Measurements from ENCODE around the gene DNER.
"Not testable (repeated sequence)": the region's sequence is repeated elsewhere in the genome, so short reads cannot be mapped to it uniquely, and the experiment has no call there.

Gene DNER

GRCh38 chr2:229726643-229727042 is 12.3 kb upstream of the DNER start:
- H3K27me3 Mint-ChIP-seq, result peaks cover 3% of the 10 kb centered on the region
- no peak overlapping the region for H3K27ac Mint-ChIP-seq
- H3K36me3 Mint-ChIP-seq, result peaks cover 3% of the 10 kb centered on the region
- no peak overlapping the region for H3K4me3 Mint-ChIP-seq
- no peaks in the 10 kb centered on the region for H3K9me3 Mint-ChIP-seq (ENCODE audit: low read depth)
- no peaks in the 10 kb centered on the region for H3K4me1 Mint-ChIP-seq (ENCODE audit: low read depth)

- H3K27me3 Mint-ChIP-seq, result peaks cover 3% of the 10 kb centered on the region
- no peaks in the 10 kb centered on the region for H3K9me3 Mint-ChIP-seq (ENCODE audit: low read depth)
- no peak overlapping the region for H3K4me3 Mint-ChIP-seq
- H3K27ac Mint-ChIP-seq, result no peak overlapping the region
- peaks cover 3% of the 10 kb centered on the region for H3K36me3 Mint-ChIP-seq
- H3K4me1 Mint-ChIP-seq (ENCODE audit: low read depth), result no peaks in the 10 kb centered on the region
Observed at GRCh38 chr2:229725716-229726574, 11.6 kb upstream of the DNER start.

- H3K27ac Mint-ChIP-seq; H3K9me3 Mint-ChIP-seq (ENCODE audit: low read depth); H3K4me1 Mint-ChIP-seq (ENCODE audit: low read depth); H3K36me3 Mint-ChIP-seq; H3K4me3 Mint-ChIP-seq: not testable (repeated sequence)
- H3K27me3 Mint-ChIP-seq, result peaks cover 11% of the 10 kb centered on the region
Observed at GRCh38 chr2:229723192-229723591, 8.8 kb upstream of the DNER start.

- Mint-ChIP-seq H3K9me3 (ENCODE audit: low read depth) (no peaks in the 10 kb centered on the region), H3K4me1 (ENCODE audit: low read depth) (peaks cover 7% of the 10 kb centered on the region), H3K36me3 (peaks cover 4% of the 10 kb centered on the region), H3K4me3 (no peak overlapping the region), H3K27me3 (peaks cover 26% of the 10 kb centered on the region), H3K27ac (no peak overlapping the region)
Observed at GRCh38 chr2:229719926-229720647, 5.7 kb upstream of the DNER start.

- Mint-ChIP-seq H3K27ac (no peak overlapping the region), H3K36me3 (peaks cover 4% of the 10 kb centered on the region), H3K27me3 (peaks cover 27% of the 10 kb centered on the region), H3K4me1 (ENCODE audit: low read depth) (peaks cover 12% of the 10 kb centered on the region), H3K4me3 (no peak overlapping the region), H3K9me3 (ENCODE audit: low read depth) (no peaks in the 10 kb centered on the region)
Observed at GRCh38 chr2:229718057-229718456, 3.7 kb upstream of the DNER start.

- H3K4me3 Mint-ChIP-seq, result peak overlapping the region; percentile 75
- H3K36me3 Mint-ChIP-seq, result peaks cover 11% of the 10 kb centered on the region
- H3K9me3 Mint-ChIP-seq (ENCODE audit: low read depth), result peaks cover 9% of the 10 kb centered on the region
- peaks cover 14% of the 10 kb centered on the region for H3K4me1 Mint-ChIP-seq (ENCODE audit: low read depth)
- peaks cover 47% of the 10 kb centered on the region for H3K27me3 Mint-ChIP-seq
- no peak overlapping the region for H3K27ac Mint-ChIP-seq
Observed at GRCh38 chr2:229715895-229716507, 1.6 kb upstream of the DNER start.

- Mint-ChIP-seq H3K4me3 (peak overlapping the region; percentile 75), H3K27ac (no peak overlapping the region), H3K4me1 (ENCODE audit: low read depth) (peaks cover 14% of the 10 kb centered on the region), H3K36me3 (peaks cover 11% of the 10 kb centered on the region), H3K27me3 (peaks cover 55% of the 10 kb centered on the region), H3K9me3 (ENCODE audit: low read depth) (peaks cover 9% of the 10 kb centered on the region)
Observed at GRCh38 chr2:229714736-229715541, 584 bp upstream of the DNER start.

- Mint-ChIP-seq H3K4me1 (ENCODE audit: low read depth) (peaks cover 14% of the 10 kb centered on the region), H3K9me3 (ENCODE audit: low read depth) (peaks cover 9% of the 10 kb centered on the region), H3K27me3 (peaks cover 56% of the 10 kb centered on the region), H3K27ac (no peak overlapping the region), H3K36me3 (peaks cover 7% of the 10 kb centered on the region), H3K4me3 (peak overlapping the region; percentile 62)
Observed at GRCh38 chr2:229713371-229714079, 830 bp downstream of the DNER start.

GRCh38 chr2:229712136-229712535 is 2.2 kb downstream of the DNER start:
- peak overlapping the region; percentile 45 for H3K4me3 Mint-ChIP-seq
- H3K9me3 Mint-ChIP-seq (ENCODE audit: low read depth), result peaks cover 9% of the 10 kb centered on the region
- H3K4me1 Mint-ChIP-seq (ENCODE audit: low read depth), result peaks cover 14% of the 10 kb centered on the region
- H3K27ac Mint-ChIP-seq, result no peak overlapping the region
- peaks cover 55% of the 10 kb centered on the region for H3K27me3 Mint-ChIP-seq
- H3K36me3 Mint-ChIP-seq, result peaks cover 7% of the 10 kb centered on the region

GRCh38 chr2:229708335-229708734 is 6.0 kb downstream of the DNER start:
- Mint-ChIP-seq H3K4me3 (no peak overlapping the region), H3K4me1 (ENCODE audit: low read depth) (peaks cover 3% of the 10 kb centered on the region), H3K27ac (no peak overlapping the region), H3K27me3 (peaks cover 51% of the 10 kb centered on the region), H3K9me3 (ENCODE audit: low read depth) (peaks cover 9% of the 10 kb centered on the region), H3K36me3 (peaks cover 7% of the 10 kb centered on the region)

- Mint-ChIP-seq H3K9me3 (ENCODE audit: low read depth) (no peaks in the 10 kb centered on the region), H3K27me3 (peaks cover 19% of the 10 kb centered on the region), H3K36me3 (no peaks in the 10 kb centered on the region), H3K4me1 (ENCODE audit: low read depth) (no peaks in the 10 kb centered on the region), H3K27ac (no peak overlapping the region), H3K4me3 (no peak overlapping the region)
Observed at GRCh38 chr2:229703909-229704630, 10.3 kb downstream of the DNER start.

- H3K4me1 Mint-ChIP-seq (ENCODE audit: low read depth), result no peaks in the 10 kb centered on the region
- no peak overlapping the region for H3K4me3 Mint-ChIP-seq
- H3K27me3 Mint-ChIP-seq, result peaks cover 18% of the 10 kb centered on the region
- no peaks in the 10 kb centered on the region for H3K9me3 Mint-ChIP-seq (ENCODE audit: low read depth)
- no peaks in the 10 kb centered on the region for H3K36me3 Mint-ChIP-seq
- no peak overlapping the region for H3K27ac Mint-ChIP-seq
Observed at GRCh38 chr2:229701716-229702115, 12.6 kb downstream of the DNER start.

- Mint-ChIP-seq H3K9me3 (ENCODE audit: low read depth) (no peaks in the 10 kb centered on the region), H3K36me3 (no peaks in the 10 kb centered on the region), H3K27me3 (peaks cover 16% of the 10 kb centered on the region), H3K27ac (no peak overlapping the region), H3K4me1 (ENCODE audit: low read depth) (no peaks in the 10 kb centered on the region), H3K4me3 (no peak overlapping the region)
Observed at GRCh38 chr2:229701062-229701461, 13.3 kb downstream of the DNER start.

Data from activated naive CD8-positive, alpha-beta T cell (primary cell).